Melanocyte of skin (primary cell): ENCODE results near the gene TSC2. TPM values are rescaled to one million over a fixed set of nuclear protein-coding genes. Genes with fewer than 3 reads are reported as not detected.

Source experiments
- small RNA-seq, 2 donors: library from RNA; depleted of rRNA; stranded (forward); fragments of <200 nt; gene quantifications; one replicate each; pipeline ENCODE3, GENCODE V24; 2012
- total RNA-seq, 2 donors: library from RNA; depleted of rRNA; stranded (reverse); fragments of >200 nt; gene quantifications; 2 replicates each; pipeline ENCODE4 v1.2.3, GENCODE V29; 2012

The TSC2 gene
- total RNA-seq = 10 to 100 TPM; 35.6 to 41.6 TPM

GRCh38 chr16:2047330-2048115, at the start of gene TSC2, which contains the start of gene NTHL1:
Gene TSC2 (plus strand): TSS chr16:2047985. CDS start chr16:2048616, 631 bp downstream.
Gene NTHL1 (minus strand): TSS chr16:2047834. CDS start chr16:2047823, 11 bp downstream.

GRCh38 chr16:2009791-2010510, 37.8 kb upstream of the TSC2 start, which contains the start of gene ZNF598:
Gene ZNF598 (minus strand): TSS chr16:2009821.

GRCh38 chr16:2019518-2019920, 28.3 kb upstream of the TSC2 start, which contains the start of gene NPW:
Gene NPW (plus strand): TSS chr16:2019785.

GRCh38 chr16:2026461-2027023, 21.2 kb upstream of the TSC2 start, which contains the start of gene NHERF2:
Gene NHERF2 (plus strand): TSS chr16:2026902. CDS start chr16:2027006, 104 bp downstream.

GRCh38 chr16:2135770-2136490, 88.1 kb downstream of the TSC2 start, which contains the start of gene PKD1:
Gene PKD1 (minus strand): TSS chr16:2135898. CDS start chr16:2135689, 209 bp downstream.

Small RNA genes within 50 kb of the gene (small RNA-seq; reads per million reads assigned to genes)
- gene MIR1225 (0 reads per million in 2 donors), gene MIR3180-5 (0 reads per million in 2 donors), gene MIR4516 (0 reads per million in 2 donors), gene RF00019 (0 reads per million in 2 donors), gene RN7SL219P (0 reads per million in 2 donors)

Other genes with a start within 250 kb of the TSC2 start
- 10 to 100 TPM; 46.6 to 61.9 TPM for gene HAGH, start 221.2 kb upstream of the TSC2 start, total RNA-seq
- 100 to 1,000 TPM; 114 to 119 TPM for gene FAHD1, start 220.8 kb upstream of the TSC2 start, total RNA-seq
- gene MEIOB, start 175.8 kb upstream of the TSC2 start, total RNA-seq = 1 to 10 TPM in 1 of 2 donors, under 1 TPM in 1; under 0.01 to 1.3 TPM
- gene HS3ST6, start 129.6 kb upstream of the TSC2 start, total RNA-seq = not detected
- 10 to 100 TPM; 11.4 to 16.0 TPM for gene MSRB1, start 104.8 kb upstream of the TSC2 start, total RNA-seq
- gene RPL3L, start 93.3 kb upstream of the TSC2 start, total RNA-seq = not detected
- 100 to 1,000 TPM; 131 to 144 TPM for gene NDUFB10, start 88.4 kb upstream of the TSC2 start, total RNA-seq
- gene RPS2, start 83.2 kb upstream of the TSC2 start, total RNA-seq = 1,000 to 10,000 TPM in 1 of 2 donors, 100 to 1,000 TPM in 1; 727 to 1,558 TPM
- gene RNF151, start 81.1 kb upstream of the TSC2 start, total RNA-seq = not detected
- 10 to 100 TPM; 27.5 to 45.0 TPM for gene TBL3, start 75.9 kb upstream of the TSC2 start, total RNA-seq
- under 1 TPM in 1 of 2 donors, not detected in 1; 0.34 TPM for gene NOXO1, start 66.5 kb upstream of the TSC2 start, total RNA-seq
- 10 to 100 TPM in 1 of 2 donors, 1 to 10 TPM in 1; 9.6 to 13.3 TPM for gene GFER, start 63.8 kb upstream of the TSC2 start, total RNA-seq
- gene SYNGR3, start 58.0 kb upstream of the TSC2 start, total RNA-seq = under 1 TPM in 1 of 2 donors, not detected in 1; 0.69 TPM
- gene ZNF598, start 38.2 kb upstream of the TSC2 start, total RNA-seq = 10 to 100 TPM; 26.6 to 29.6 TPM
- gene NPW, start 28.2 kb upstream of the TSC2 start, total RNA-seq = under 1 TPM in 1 of 2 donors, not detected in 1; 0.33 TPM
- 1 to 10 TPM; 4.1 to 9.7 TPM for gene NHERF2, start 21.1 kb upstream of the TSC2 start, total RNA-seq
- 10 to 100 TPM; 20.0 to 45.3 TPM for gene NTHL1, start 151 bp upstream of the TSC2 start, total RNA-seq
- 10 to 100 TPM; 82.6 to 94.6 TPM for gene PKD1, start 87.9 kb downstream of the TSC2 start, total RNA-seq
- under 1 TPM; 0.33 to 0.69 TPM for gene RAB26, start 100.6 kb downstream of the TSC2 start, total RNA-seq
- 10 to 100 TPM; 44.4 to 53.9 TPM for gene TRAF7, start 107.8 kb downstream of the TSC2 start, total RNA-seq
- gene CASKIN1, start 148.6 kb downstream of the TSC2 start, total RNA-seq = 1 to 10 TPM in 1 of 2 donors, under 1 TPM in 1; 0.34 to 1.7 TPM
- gene MLST8, start 157.5 kb downstream of the TSC2 start, total RNA-seq = 10 to 100 TPM; 28.6 to 47.6 TPM
- gene BRICD5, start 162.9 kb downstream of the TSC2 start, total RNA-seq = 1 to 10 TPM; 1.3 to 2.1 TPM
- 10 to 100 TPM; 28.9 to 40.6 TPM for gene PGP, start 166.9 kb downstream of the TSC2 start, total RNA-seq
- 10 to 100 TPM; 23.4 to 29.6 TPM for gene E4F1, start 175.6 kb downstream of the TSC2 start, total RNA-seq
- under 1 TPM; under 0.01 to 0.69 TPM for gene DNASE1L2, start 188.5 kb downstream of the TSC2 start, total RNA-seq
- gene ECI1, start 203.6 kb downstream of the TSC2 start, total RNA-seq = 10 to 100 TPM; 23.4 to 27.3 TPM
- 100 to 1,000 TPM in 1 of 2 donors, 10 to 100 TPM in 1; 96.0 to 155 TPM for gene RNPS1, start 220.1 kb downstream of the TSC2 start, total RNA-seq